HG03045 (cell line): Measurements from ENCODE around the gene OLFML2B.

ENCODE experiments used
- ATAC-seq: cut with Tn5 transposase; IDR thresholded peaks from one replicate; pipeline ENCODE4 v1.9.1; 2021; ENCODE audit warnings: mild to moderate bottlenecking, moderate library complexity; ENCODE audit not compliant: unreplicated experiment

OLFML2B gene

GRCh38 chr1:161981735-161982506, 41.7 kb downstream of the OLFML2B start:
- no peak for ATAC-seq

GRCh38 chr1:161981126-161981525, 42.5 kb downstream of the OLFML2B start:
- ATAC-seq = no peak

GRCh38 chr1:161978011-161978790, 45.5 kb downstream of the OLFML2B start:
- no peak for ATAC-seq

- ATAC-seq = no peak
These were observed 49.5 kb downstream of the OLFML2B start for GRCh38 chr1:161973924-161974845.

GRCh38 chr1:161972828-161973227, 50.8 kb downstream of the OLFML2B start:
- no peak for ATAC-seq

GRCh38 chr1:161970633-161971032, 53.0 kb downstream of the OLFML2B start:
- ATAC-seq = no peak

GRCh38 chr1:161970036-161970435, 53.6 kb downstream of the OLFML2B start:
- no peak for ATAC-seq

GRCh38 chr1:161966067-161966466, 57.6 kb downstream of the OLFML2B start:
- no peak for ATAC-seq

GRCh38 chr1:161962091-161962887, 61.4 kb downstream of the OLFML2B start:
- peak; percentile 81 for ATAC-seq

GRCh38 chr1:161958425-161958824, 65.2 kb downstream of the OLFML2B start:
- ATAC-seq = no peak

- ATAC-seq = no peak
These were observed 66.7 kb downstream of the OLFML2B start for GRCh38 chr1:161956930-161957329.

- no peak for ATAC-seq
These were observed 67.6 kb downstream of the OLFML2B start for GRCh38 chr1:161956097-161956496.

- ATAC-seq = no peak
These were observed 68.1 kb downstream of the OLFML2B start for GRCh38 chr1:161955606-161956005.

GRCh38 chr1:161954466-161954865, 69.2 kb downstream of the OLFML2B start:
- no peak for ATAC-seq

- ATAC-seq = no peak
These were observed 69.6 kb downstream of the OLFML2B start for GRCh38 chr1:161954050-161954449.

GRCh38 chr1:161953256-161953920, 70.3 kb downstream of the OLFML2B start:
- no peak for ATAC-seq

- ATAC-seq = no peak
These were observed 71.0 kb downstream of the OLFML2B start for GRCh38 chr1:161952607-161953172.

- no peak for ATAC-seq
These were observed 72.0 kb downstream of the OLFML2B start for GRCh38 chr1:161951646-161952045.

- ATAC-seq = no peak
These were observed 73.3 kb downstream of the OLFML2B start for GRCh38 chr1:161950377-161950776.
